ENCODE measurements around the gene CD209.

CD209 gene

GRCh38 chr19:7705387-7706187 is 41.7 kb downstream of the CD209 start:
- peak; percentile 47 for DNase-seq (ENCODE audit: low read depth)

GRCh38 chr19:7704280-7705060 is 42.9 kb downstream of the CD209 start:
- no peak for DNase-seq (ENCODE audit: low read depth)

- DNase-seq (ENCODE audit: low read depth) = no peak
These were observed 44.0 kb downstream of the CD209 start for GRCh38 chr19:7703332-7703731.

- no peak for DNase-seq (ENCODE audit: low read depth)
These were observed 45.5 kb downstream of the CD209 start, which contains the start of gene FCER2 for GRCh38 chr19:7701654-7702457. TSS of gene FCER2 (minus strand) at chr19:7702131. CDS start at chr19:7699760, 2,371 bp downstream.

- no peak for DNase-seq (ENCODE audit: low read depth)
These were observed 46.2 kb downstream of the CD209 start for GRCh38 chr19:7701049-7701653.

- no peak for DNase-seq (ENCODE audit: low read depth)
These were observed 47.6 kb downstream of the CD209 start for GRCh38 chr19:7699417-7700401.

- DNase-seq (ENCODE audit: low read depth) = no peak
These were observed 48.3 kb downstream of the CD209 start for GRCh38 chr19:7699003-7699402.

- no peak for DNase-seq (ENCODE audit: low read depth)
These were observed 48.8 kb downstream of the CD209 start for GRCh38 chr19:7698583-7698982.

GRCh38 chr19:7697721-7698287 is 49.5 kb downstream of the CD209 start:
- DNase-seq (ENCODE audit: low read depth) = no peak

GRCh38 chr19:7694499-7694898 is 52.8 kb downstream of the CD209 start:
- DNase-seq (ENCODE audit: low read depth) = no peak

- no peak for DNase-seq (ENCODE audit: low read depth)
These were observed 54.8 kb downstream of the CD209 start for GRCh38 chr19:7692417-7693088.

GRCh38 chr19:7691497-7691896 is 55.8 kb downstream of the CD209 start:
- DNase-seq (ENCODE audit: low read depth) = no peak

GRCh38 chr19:7690779-7691258 is 56.5 kb downstream of the CD209 start:
- DNase-seq (ENCODE audit: low read depth) = no peak

Data from stimulated activated CD8-positive, alpha-beta memory T cell treated with anti-CD3 and anti-CD28 coated beads, Interleukin-7, amount 100 ng/mL, for 24 hours (primary cell).